ENCODE results near the gene ZBTB7C. TPM values are rescaled to one million over a fixed set of nuclear protein-coding genes. Genes with fewer than 3 reads are reported as not detected.
A peak's percentile ranks its signal among the peaks of the same experiment; 100 is the strongest.

Gene ZBTB7C
- total RNA-seq, 2 donors from 2014 or later = 25.1 to 36.4 TPM

GRCh38 chr18:48023334-48024008, 385.7 kb downstream of the ZBTB7C start:
- H3K27ac ChIP-seq = no peak overlapping the region
- H3K9me3 ChIP-seq = no peaks in the 10 kb centered on the region
- intact Hi-C loops (cut with DNase I) = no loop called here
- TF ChIP-seq CTCF (IDR thresholded peaks at IDR 0.05) = peak; percentile 26
- H3K9ac ChIP-seq (ENCODE audit: low read depth in 2 of 2, low read length in 2 of 2) = peak overlapping the region in 1 of 2 donors; percentile 6
- DNase-seq = peak; percentile 62
- H3K27me3 ChIP-seq = no peaks in the 10 kb centered on the region
- H3K4me3 ChIP-seq = no peak overlapping the region
- no peaks in the 10 kb centered on the region for H3K36me3 ChIP-seq
- H3K4me1 ChIP-seq = no peaks in the 10 kb centered on the region

- TF ChIP-seq CTCF (IDR thresholded peaks at IDR 0.05) = peak; percentile 39
- no peaks in the 10 kb centered on the region for H3K9me3 ChIP-seq
- no peaks in the 10 kb centered on the region for H3K27me3 ChIP-seq
- no peak overlapping the region for H3K4me3 ChIP-seq
- no peak for DNase-seq
- no peak overlapping the region for H3K9ac ChIP-seq (ENCODE audit: low read depth in 2 of 2, low read length in 2 of 2)
- intact Hi-C loops (cut with DNase I) = no loop called here
- H3K27ac ChIP-seq = no peak overlapping the region
- no peaks in the 10 kb centered on the region for H3K4me1 ChIP-seq
- H3K36me3 ChIP-seq = no peaks in the 10 kb centered on the region
Measured at GRCh38 chr18:48022531-48023329, 386.5 kb downstream of the ZBTB7C start.

GRCh38 chr18:48022021-48022420, 387.2 kb downstream of the ZBTB7C start:
- no peak for TF ChIP-seq CTCF (IDR thresholded peaks at IDR 0.05)
- no peaks in the 10 kb centered on the region for H3K4me1 ChIP-seq
- H3K4me3 ChIP-seq = no peak overlapping the region
- no peak for DNase-seq
- H3K27ac ChIP-seq = no peak overlapping the region
- H3K9me3 ChIP-seq = no peaks in the 10 kb centered on the region
- no peak overlapping the region for H3K9ac ChIP-seq (ENCODE audit: low read depth in 2 of 2, low read length in 2 of 2)
- H3K27me3 ChIP-seq = no peaks in the 10 kb centered on the region
- intact Hi-C loops (cut with DNase I) = no loop called here
- H3K36me3 ChIP-seq = no peaks in the 10 kb centered on the region

- TF ChIP-seq CTCF (IDR thresholded peaks at IDR 0.05) = no peak
Measured at GRCh38 chr18:48021273-48021914, 387.8 kb downstream of the ZBTB7C start.

More at GRCh38 chr18:48021273-48021914, 387.8 kb downstream of the ZBTB7C start:
- Histone ChIP-seq H3K4me1 (no peaks in the 10 kb centered on the region), H3K4me3 (no peak overlapping the region), H3K27me3 (no peaks in the 10 kb centered on the region), H3K36me3 (no peaks in the 10 kb centered on the region), H3K9ac (ENCODE audit: low read depth in 2 of 2, low read length in 2 of 2) (no peak overlapping the region), H3K9me3 (no peaks in the 10 kb centered on the region), H3K27ac (no peak overlapping the region)
- no peak for DNase-seq
- intact Hi-C loops (cut with DNase I) = loop anchor here (2.0 kb wide), 1 partner anchor 249 kb away; no protein-coding TSS in a partner anchor

All from colonic mucosa (tissue), 4 donors.